Activated CD4-positive, alpha-beta T cell treated with anti-CD3 and anti-CD28 coated beads, Interleukin-2, amount 50 U/mL, for 24 hours (primary cell): Measurements from ENCODE around the gene CD34.

Experiments
- DNase-seq, 2 donors: peaks; one replicate each; pipeline ENCODE4 v3.0.0-alpha.2; 2020; ENCODE audit warnings: low read depth in 1 of 2, low spot score in 1 of 2

The CD34 gene

DNA sequence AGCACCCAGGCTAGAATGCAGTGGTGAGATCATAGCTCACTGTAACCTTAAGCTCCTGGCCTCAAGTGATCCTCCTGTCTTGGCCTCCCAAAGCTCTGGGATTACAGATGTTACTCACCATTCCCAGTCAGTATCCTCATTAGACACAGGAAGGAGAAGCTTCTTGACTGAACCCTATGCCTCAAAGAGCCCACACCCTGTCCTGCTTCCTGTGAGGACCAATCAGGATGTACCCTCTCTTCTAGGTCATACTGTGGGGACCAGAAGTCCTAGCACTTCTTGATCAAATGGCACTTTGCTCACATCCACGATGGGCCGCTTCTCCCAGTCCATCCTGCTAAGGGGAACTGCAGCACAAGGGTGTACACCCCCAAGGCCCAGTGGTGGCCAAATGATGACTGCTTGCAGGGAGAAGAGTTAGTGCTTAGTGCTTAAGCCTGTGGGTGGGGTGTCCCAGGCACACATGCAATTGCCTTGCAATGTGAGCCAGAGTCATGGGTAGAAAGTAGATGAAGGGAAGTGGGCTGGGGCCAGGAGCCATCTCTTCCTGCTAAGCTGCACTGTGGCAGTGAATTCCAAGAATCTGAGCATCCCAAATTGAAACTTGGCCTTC is 9.8 kb downstream of the CD34 start:
- DNase-seq: no peak

DNA sequence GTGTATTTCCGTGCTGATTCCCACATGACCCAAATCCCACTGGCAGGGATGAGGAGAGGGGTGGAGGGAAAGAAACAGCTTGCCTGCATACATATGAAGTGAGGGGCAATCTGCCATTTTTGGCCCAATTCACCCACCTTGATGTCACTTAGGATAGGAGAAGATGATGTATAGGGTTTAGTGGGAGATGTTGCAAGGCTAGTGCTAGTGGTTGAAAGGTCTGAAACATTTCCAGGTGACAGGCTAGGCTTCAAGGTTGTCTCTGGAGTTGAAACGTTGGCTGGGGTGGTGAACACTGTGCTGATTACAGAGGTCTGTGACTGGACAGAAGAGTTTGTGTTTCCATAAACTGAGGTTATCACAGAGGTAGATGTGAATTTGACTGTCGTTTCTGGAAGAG is 12.1 kb downstream of the CD34 start:
- no peak for DNase-seq

- no peak for DNase-seq
These were observed 12.7 kb downstream of the CD34 start for GRCh38 chr1:207898260-207898659.

- no peak for DNase-seq
These were observed 13.7 kb downstream of the CD34 start for GRCh38 chr1:207897188-207897587.

DNA sequence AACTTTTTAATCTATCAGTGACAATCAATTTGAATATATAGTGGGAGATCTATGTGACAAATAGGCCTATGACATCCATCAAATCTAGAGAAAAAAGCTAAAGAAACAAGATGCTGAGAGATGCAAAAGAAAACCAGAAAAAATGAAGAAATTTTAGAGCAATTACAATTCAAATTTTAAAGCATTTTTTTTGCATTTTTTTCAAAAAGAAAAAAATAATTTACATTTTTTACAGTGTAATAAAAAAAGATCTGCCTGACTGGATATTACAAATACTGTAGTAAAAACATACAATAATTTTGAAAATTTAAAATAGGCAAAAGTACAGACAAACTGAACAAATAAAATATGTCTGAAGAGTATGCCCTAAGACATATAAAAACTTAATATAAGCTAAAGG is 14.4 kb downstream of the CD34 start:
- no peak for DNase-seq

- no peak for DNase-seq
These were observed 16.2 kb downstream of the CD34 start for GRCh38 chr1:207894704-207895103.

GRCh38 chr1:207893737-207894582 is 17.0 kb downstream of the CD34 start:
- no peak for DNase-seq

GRCh38 chr1:207892764-207893163 is 18.2 kb downstream of the CD34 start:
- DNase-seq: no peak

DNA sequence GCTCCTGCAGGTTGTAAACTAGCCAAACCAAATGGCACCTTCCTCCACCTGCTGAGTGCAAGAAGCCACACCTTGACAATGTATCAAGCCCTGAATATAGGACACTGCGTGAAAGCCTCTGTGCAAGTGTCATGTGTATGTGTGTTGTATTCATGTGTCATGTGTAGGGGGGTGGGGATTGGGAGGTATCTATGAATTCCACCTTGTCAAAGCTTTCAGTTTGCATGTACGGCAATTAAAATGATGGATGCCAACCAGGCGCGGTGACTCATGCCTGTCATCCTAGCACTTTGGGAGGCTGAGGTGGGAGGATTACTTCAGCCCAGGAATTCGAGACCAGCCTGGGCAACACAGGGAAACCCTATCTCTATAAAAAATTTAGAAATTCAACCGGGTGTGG is 19.8 kb downstream of the CD34 start:
- DNase-seq: no peak

DNA sequence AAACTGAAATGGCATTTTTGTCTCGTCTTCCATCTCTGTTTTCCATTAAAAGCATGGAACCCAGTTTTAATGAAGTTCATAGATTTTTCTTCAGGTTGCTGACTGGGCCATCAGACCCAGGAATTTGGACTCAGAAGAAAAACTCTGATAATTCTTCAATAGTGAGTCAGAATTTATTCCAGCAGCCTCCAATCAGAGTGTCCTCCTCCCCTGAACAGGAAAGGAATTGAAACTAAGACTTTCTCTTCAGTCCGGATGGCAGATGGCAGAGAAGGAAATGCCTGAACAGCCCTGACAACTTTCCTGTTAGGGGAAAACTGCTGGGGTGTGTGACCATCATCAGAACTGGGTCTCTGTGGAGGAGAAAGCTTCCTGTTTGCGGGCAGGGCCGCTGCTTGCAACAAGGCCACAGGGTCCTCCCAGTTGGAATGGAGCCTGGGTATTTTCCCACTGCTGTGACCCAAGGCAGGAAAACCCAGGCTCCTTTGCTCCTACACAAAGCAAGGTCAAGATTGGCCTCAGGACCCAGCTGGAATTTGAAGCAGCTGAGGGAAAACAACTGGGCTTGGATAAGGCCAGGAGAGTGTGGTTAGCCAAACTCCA is 20.7 kb downstream of the CD34 start:
- no peak for DNase-seq

DNA sequence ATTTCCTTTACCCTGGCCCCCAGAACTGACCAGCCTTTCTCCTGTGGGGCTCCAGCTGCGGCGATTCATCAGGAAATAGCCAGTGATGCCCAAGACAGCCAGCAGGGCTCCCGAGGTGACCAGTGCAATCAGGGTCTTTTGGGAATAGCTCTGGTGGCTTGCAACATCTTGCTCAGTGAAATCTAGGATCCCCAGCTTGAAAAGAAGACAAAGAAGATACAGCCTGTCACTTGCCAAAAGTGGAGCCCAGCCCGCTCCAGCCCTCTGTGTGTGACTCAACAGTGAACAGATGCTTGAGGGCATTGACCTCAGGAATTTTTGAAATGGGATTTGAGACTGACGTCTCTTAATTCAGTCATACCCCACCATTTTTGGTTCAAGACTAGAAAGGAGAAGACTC is 22.3 kb downstream of the CD34 start:
- no peak for DNase-seq

DNA sequence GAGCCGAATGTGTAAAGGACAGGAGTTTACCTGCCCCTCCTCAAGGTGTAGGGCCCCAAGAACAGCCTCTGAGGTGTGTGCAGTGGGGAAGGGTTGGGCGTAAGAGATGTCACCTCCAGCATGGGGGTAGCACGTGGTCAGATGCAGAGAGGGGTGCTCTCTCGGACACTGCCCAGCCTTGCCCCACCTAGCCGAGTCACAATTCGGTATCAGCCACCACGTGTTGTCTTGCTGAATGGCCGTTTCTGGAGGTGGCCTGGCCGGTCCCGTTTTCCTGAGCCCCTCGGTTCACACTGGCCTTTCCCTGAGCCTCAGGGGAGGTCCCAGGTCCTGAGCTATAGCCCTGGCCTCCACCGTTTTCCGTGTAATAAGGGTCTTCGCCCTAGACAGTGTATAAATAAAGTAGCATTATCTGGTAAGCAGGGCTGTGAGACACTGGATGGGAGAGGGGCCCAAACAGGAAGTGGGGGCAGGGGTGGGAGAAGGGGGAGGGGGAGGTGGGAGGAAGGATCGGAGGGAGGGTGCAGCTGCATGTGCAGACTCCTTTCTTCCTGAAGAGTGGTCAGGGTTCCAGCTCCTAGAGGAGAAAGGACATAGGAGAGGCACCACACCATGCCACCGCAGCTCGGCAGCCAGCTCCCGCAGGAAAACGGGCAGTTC is 23.3 kb downstream of the CD34 start:
- DNase-seq: no peak

- no peak for DNase-seq
These were observed 24.7 kb downstream of the CD34 start for GRCh38 chr1:207886227-207886626.

GRCh38 chr1:207885129-207886032 is 25.5 kb downstream of the CD34 start:
- peak; percentile 36 to 54 for DNase-seq

GRCh38 chr1:207884266-207885029 is 26.5 kb downstream of the CD34 start:
- no peak for DNase-seq

DNA sequence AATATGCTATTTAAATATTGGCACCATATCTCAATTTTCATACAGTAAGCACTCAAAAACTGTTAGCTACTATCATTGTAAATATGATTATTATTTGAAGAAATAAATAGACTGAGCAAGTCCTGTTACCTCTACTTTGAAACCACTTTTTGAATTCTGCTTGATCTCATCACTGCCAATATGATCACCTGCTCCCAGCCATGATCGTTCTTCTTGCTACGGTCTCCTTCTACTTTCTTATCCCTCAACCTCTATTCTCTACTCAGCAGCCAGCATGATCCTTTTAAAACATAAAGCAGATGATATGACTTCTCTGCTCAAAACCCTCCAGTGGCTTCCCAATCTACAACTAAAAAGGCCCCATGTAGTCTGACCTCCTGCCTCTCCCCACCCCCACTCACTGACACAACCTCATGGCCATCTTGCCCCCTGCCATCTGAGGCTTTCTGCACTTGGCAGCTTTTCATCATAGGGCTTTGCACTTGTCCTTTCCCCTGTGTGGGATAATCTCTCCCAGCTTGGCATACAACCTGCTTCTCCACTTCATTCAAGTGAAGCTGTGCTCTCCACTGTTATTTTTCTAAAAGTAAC is 27.2 kb downstream of the CD34 start:
- no peak for DNase-seq

- DNase-seq: no peak
These were observed 27.7 kb downstream of the CD34 start for GRCh38 chr1:207883104-207883651.

DNA sequence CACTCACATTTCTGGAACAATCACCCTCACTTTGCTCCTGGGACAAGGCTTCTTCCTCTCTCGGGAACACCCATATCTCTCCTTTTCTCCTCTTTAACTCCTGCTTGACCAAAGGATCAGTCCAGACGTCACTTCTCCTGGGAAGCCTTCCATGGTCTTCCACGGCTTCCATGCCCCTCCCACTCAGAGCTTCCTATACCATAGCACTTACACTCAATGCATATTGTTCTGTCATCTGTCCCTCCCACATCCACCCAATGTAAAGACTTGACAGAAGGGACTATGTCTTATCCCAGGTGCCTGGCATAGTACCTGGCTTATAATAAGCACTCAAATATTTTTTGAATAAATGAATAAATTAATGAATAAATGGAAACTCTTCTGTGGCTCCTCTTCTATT is 28.2 kb downstream of the CD34 start:
- no peak for DNase-seq

DNA sequence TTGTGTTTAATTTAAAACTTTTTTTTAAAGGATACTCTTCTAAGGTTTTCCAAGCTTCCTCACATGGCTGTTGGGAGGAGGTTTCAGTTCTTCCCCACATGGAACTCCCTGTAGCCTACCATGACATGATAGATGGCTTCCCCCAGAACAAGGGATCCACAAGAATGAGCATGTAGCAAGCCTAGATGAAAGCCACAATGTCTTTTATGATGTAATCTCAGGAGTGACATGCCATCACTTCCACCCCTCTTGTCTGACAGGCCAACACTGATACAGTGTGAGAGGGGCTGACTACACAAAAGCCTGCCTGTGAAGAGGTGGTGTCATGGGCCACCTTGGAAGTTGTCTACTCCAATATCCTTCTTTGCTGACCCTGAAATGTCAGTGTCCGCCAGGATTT is 32.0 kb downstream of the CD34 start:
- DNase-seq: no peak
